ENCODE results near the gene NHSL1. TPM values are rescaled to one million over a fixed set of nuclear protein-coding genes. Genes with fewer than 3 reads are reported as not detected.

The NHSL1 gene
- total and polyA plus RNA-seq, 2 of the 8 experiments (the other 6 are each of a cell fraction or from before 2014, with no cell fraction given), result 7.2 to 32.4 TPM

- Histone ChIP-seq H4K8ac (ENCODE audit: extremely low read depth, insufficient read depth, low read length) (no peak overlapping the region), H3K18ac (ENCODE audit: extremely low read depth, low read length) (no peak overlapping the region), H3K36me3 (ENCODE audit: control insufficient read depth in 2 of 4, insufficient read depth in 4 of 4, low read length in 3 of 4) (no peaks in the 10 kb centered on the region), H3K4me1 (replicated peaks in 1 of 4; ENCODE audit: control insufficient read depth in 3 of 4, insufficient read depth in 4 of 4, low read length in 3 of 4) (peaks cover 0 to 15% (median 8%) of the 10 kb centered on the region in 4 experiments; a peak in 5 of 7 replicates), H3K27ac (ENCODE audit: low read depth, low read length) (no peak overlapping the region), H4K91ac (replicated peaks; ENCODE audit: insufficient read length, low read length) (no peak overlapping the region), H3K27me3 (replicated peaks in 1 of 4; ENCODE audit: control insufficient read depth in 3 of 4, extremely low read depth in 1 of 4, insufficient read depth in 3 of 4, low read length in 3 of 4) (no peaks in the 10 kb centered on the region), H2BK5ac (ENCODE audit: low read depth, low read length) (no peak overlapping the region), H2AFZ (ENCODE audit: low read length) (no peak overlapping the region), H2BK12ac (ENCODE audit: low read depth, low read length) (no peak overlapping the region), H3K23me2 (ENCODE audit: low read depth, low read length) (no peaks in the 10 kb centered on the region), H2BK120ac (replicated peaks; ENCODE audit: low read depth, low read length) (no peak overlapping the region), H3K79me1 (ENCODE audit: low read depth, low read length) (peaks cover 2% of the 10 kb centered on the region; the same call in 1 of the 2 replicates), H3K4ac (replicated peaks; ENCODE audit: insufficient read length, low read depth, low read length) (no peak overlapping the region), H4K5ac (ENCODE audit: insufficient read length, low read depth, low read length) (no peak overlapping the region), H2AK5ac (ENCODE audit: low read depth, low read length) (no peak overlapping the region), H2BK20ac (ENCODE audit: low read length) (no peak overlapping the region), H3K23ac (ENCODE audit: insufficient read length) (no peak overlapping the region), H3K9me3 (ENCODE audit: insufficient read depth in 2 of 2, low read depth in 1 of 2, low read length in 1 of 2) (no peaks in the 10 kb centered on the region), H3K14ac (ENCODE audit: insufficient read length) (no peak overlapping the region), H2BK15ac (ENCODE audit: low read length) (no peak overlapping the region), H3K56ac (replicated peaks; ENCODE audit: insufficient read length, low read depth, low read length) (no peak overlapping the region), H3K79me2 (ENCODE audit: control insufficient read depth in 1 of 2, insufficient read depth in 2 of 2, low read length in 2 of 2) (peaks cover 0 to 28% of the 10 kb centered on the region in 2 experiments; a peak in 2 of 4 replicates), H3K4me2 (ENCODE audit: insufficient read depth in 1 of 2, low read depth in 2 of 2, low read length in 2 of 2) (no peak overlapping the region), H3K4me3 (ENCODE audit: extremely low read depth in 1 of 4, insufficient read depth in 2 of 4, low read depth in 3 of 4, low read length in 4 of 4) (no peak overlapping the region), H3K9ac (replicated peaks in 1 of 4; ENCODE audit: extremely low read depth in 1 of 4, low read depth in 3 of 4, low read length in 3 of 4) (no peak overlapping the region), H4K20me1 (replicated peaks in 1 of 2; ENCODE audit: control insufficient read depth in 1 of 2, insufficient read depth in 2 of 2, low read length in 2 of 2) (peaks cover 0 to 2% of the 10 kb centered on the region in 2 experiments)
- FAIRE-seq (no peak), DNase-seq (ENCODE audit: low read depth in 1 of 2, low spot score in 2 of 2) (no peak)
- no peak for TF ChIP-seq ZNF274 (IDR thresholded peaks at IDR 0.05; ENCODE audit: borderline replicate concordance, extremely low read depth, low read length)
- WGBS, 2 experiments (ENCODE audit: extremely low coverage in 1 of 2, insufficient coverage in 1 of 2, insufficient read length in 1 of 2, insufficient replicate concordance in 2 of 2, low coverage in 1 of 2, low lambda C conversion rate in 2 of 2, missing lambda C conversion rate in 1 of 2), result 89% methylated on average over 4 of the region's 4 CpGs; no CpG with 5 or more reads in 1 of the 2 experiments
- CTCF ChIA-PET (ENCODE audit: partially characterized antibody), result interaction anchor here (0.7 to 2.7 kb wide), 6 partner anchors 9 to 128 kb away, joined by 3 to 11 read pairs (median 4); no protein-coding TSS in a partner anchor
- POLR2A ChIA-PET (ENCODE audit: partially characterized antibody), result interaction anchor here (1.0 kb wide), 1 partner anchor 10 kb away, joined by 3 read pairs; no protein-coding TSS in a partner anchor
Observed at GRCh38 chr6:138537106-138537505, 37.8 kb upstream of the NHSL1 start.
